SK-N-SH (cell line): ENCODE measurements around the gene TUBB8. TPM values are rescaled to one million over a fixed set of nuclear protein-coding genes. Genes with fewer than 3 reads are reported as not detected.
A peak's percentile ranks its signal among the peaks of the same experiment; 100 is the strongest.
"Not testable (repeated sequence)": the region's sequence is repeated elsewhere in the genome, so short reads cannot be mapped to it uniquely, and the experiment has no call there.

Experiments used
- CTCF ChIA-PET: fragments of 300-600, 350-600 bp; formaldehyde crosslinking; extraction: SDS; loops from one replicate; lab custom pipeline; 2021; lab: Yijun Ruan, JAX
- POLR2A ChIA-PET: fragments of 350-600 bp; sonication (Branson Sonifier 250); formaldehyde crosslinking; extraction: SDS; loops from one replicate; lab custom pipeline; 2020; ENCODE audit warnings: antibody characterized with exemption, inconsistent platforms; lab: Yijun Ruan, JAX
- DNase-seq: peaks from one replicate; pipeline ENCODE4 v3.0.0; 2012
- H2AFZ ChIP-seq: fragments of 200-600 bp; sonication (generic); 2 replicates; pipeline ENCODE4 v1.8.1; 2016; ENCODE audit warnings: antibody characterized with exemption, mild to moderate bottlenecking, low read depth
- H3F3A ChIP-seq: fragments of 200-600 bp; sonication (generic); replicated peaks from 2 replicates; pipeline ENCODE3; 2016; ENCODE audit warnings: antibody characterized with exemption, mild to moderate bottlenecking; ENCODE audit not compliant: insufficient read depth
- H3K27ac ChIP-seq, 2 experiments: fragments of 200-500 bp in 1 of 2; fragments of 200-600 bp in 1 of 2; sonication (Bioruptor generic) in 1 of 2; sonication (generic), shearing (Covaris generic) in 1 of 2; 2 replicates each; pipeline versions ENCODE4 v1.5.1 to v1.6.1; 2014 to 2016; ENCODE audit warnings: low read depth in 2 of 2, inconsistent platforms in 1 of 2, low read length in 1 of 2, mild to moderate bottlenecking in 1 of 2, mixed read lengths in 1 of 2
- H3K27me3 ChIP-seq: fragments of 200-600 bp; sonication (generic), shearing (Covaris generic); 2 replicates; pipeline ENCODE4 v1.6.1; 2016; ENCODE audit warnings: mixed run types; ENCODE audit not compliant: insufficient read depth
- H3K36me3 ChIP-seq, 2 experiments: fragments of 200-500 bp in 1 of 2; fragments of 200-600 bp in 1 of 2; sonication (Bioruptor generic) in 1 of 2; sonication (generic) in 1 of 2; replicated peaks in 1 of 2; 2 replicates each; pipeline versions ENCODE3 to v1.5.1; 2014 to 2016; ENCODE audit warnings: low read length in 1 of 2, mild to moderate bottlenecking in 1 of 2; ENCODE audit not compliant: insufficient read depth in 2 of 2, control insufficient read depth in 1 of 2
- H3K4me1 ChIP-seq, 2 experiments: fragments of 200-500 bp in 1 of 2; fragments of 200-600 bp in 1 of 2; sonication (Bioruptor generic) in 1 of 2; sonication (generic), shearing (Covaris generic) in 1 of 2; 2 replicates each; pipeline versions ENCODE4 v1.5.1 to v1.6.1; 2014 to 2016; ENCODE audit warnings: low read depth in 1 of 2, low read length in 1 of 2, mixed run types in 1 of 2; ENCODE audit not compliant: insufficient read depth in 2 of 2, control insufficient read depth in 1 of 2
- H3K4me2 ChIP-seq: fragments of 200-600 bp; sonication (generic), shearing (Covaris generic); 2 replicates; pipeline ENCODE4 v1.6.1; 2017; ENCODE audit warnings: mixed run types
- H3K4me3 ChIP-seq, 2 experiments: fragments of 200-500 bp in 1 of 2; fragments of 200-600 bp in 1 of 2; sonication (Bioruptor generic) in 1 of 2; sonication (generic), shearing (Covaris generic) in 1 of 2; 2 replicates each; pipeline versions ENCODE4 v1.5.1 to v1.8.1; 2014 to 2016; ENCODE audit warnings: low read depth in 2 of 2, inconsistent platforms in 1 of 2, low read length in 1 of 2, mild to moderate bottlenecking in 1 of 2, mixed read lengths in 1 of 2, moderate library complexity in 1 of 2
- H3K79me2 ChIP-seq: fragments of 200-600 bp; sonication (generic); 2 replicates; pipeline ENCODE4 v1.8.1; 2017; ENCODE audit warnings: mild to moderate bottlenecking; ENCODE audit not compliant: insufficient read depth
- H3K9ac ChIP-seq: fragments of 200-600 bp; sonication (generic); 2 replicates; pipeline ENCODE4 v1.6.1; 2017; ENCODE audit warnings: mixed run types
- H3K9me2 ChIP-seq: fragments of 200-600 bp; sonication (generic); 2 replicates; pipeline ENCODE4 v1.6.1; 2017; ENCODE audit warnings: mixed run types
- H3K9me3 ChIP-seq: fragments of 200-600 bp; sonication (generic); 2 replicates; pipeline ENCODE4 v1.6.1; 2017; ENCODE audit warnings: mixed run types, mild to moderate bottlenecking, moderate library complexity
- H4K20me1 ChIP-seq: fragments of 200-600 bp; sonication (generic); 2 replicates; pipeline ENCODE4 v1.6.1; 2017; ENCODE audit warnings: mild to moderate bottlenecking, mixed run types; ENCODE audit not compliant: insufficient read depth
- SMC3 ChIP-seq: IDR thresholded peaks from 2 replicates; pipeline ENCODE4 v1.6.1; 2012; ENCODE audit warnings: low read depth, low read length, improper control_type of control experiment
- WGBS: methylation state at CpG from one replicate; pipeline ENCODE4 v1.1.6; 2017; ENCODE audit warnings: low lambda C conversion rate; 5-methylcytosine and 5-hydroxymethylcytosine counted together
- polyA plus RNA-seq, 3 experiments: library from polyadenylated mRNA; depleted of rRNA; stranded (reverse); fragments of >200 nt; gene quantifications; 2 replicates each; pipeline ENCODE4 v1.2.3, GENCODE V29; 2012

The TUBB8 gene
- polyA plus RNA-seq, 1 of the 3 experiments (the other 2 are of a cell fraction), result 0.13 TPM

DNA sequence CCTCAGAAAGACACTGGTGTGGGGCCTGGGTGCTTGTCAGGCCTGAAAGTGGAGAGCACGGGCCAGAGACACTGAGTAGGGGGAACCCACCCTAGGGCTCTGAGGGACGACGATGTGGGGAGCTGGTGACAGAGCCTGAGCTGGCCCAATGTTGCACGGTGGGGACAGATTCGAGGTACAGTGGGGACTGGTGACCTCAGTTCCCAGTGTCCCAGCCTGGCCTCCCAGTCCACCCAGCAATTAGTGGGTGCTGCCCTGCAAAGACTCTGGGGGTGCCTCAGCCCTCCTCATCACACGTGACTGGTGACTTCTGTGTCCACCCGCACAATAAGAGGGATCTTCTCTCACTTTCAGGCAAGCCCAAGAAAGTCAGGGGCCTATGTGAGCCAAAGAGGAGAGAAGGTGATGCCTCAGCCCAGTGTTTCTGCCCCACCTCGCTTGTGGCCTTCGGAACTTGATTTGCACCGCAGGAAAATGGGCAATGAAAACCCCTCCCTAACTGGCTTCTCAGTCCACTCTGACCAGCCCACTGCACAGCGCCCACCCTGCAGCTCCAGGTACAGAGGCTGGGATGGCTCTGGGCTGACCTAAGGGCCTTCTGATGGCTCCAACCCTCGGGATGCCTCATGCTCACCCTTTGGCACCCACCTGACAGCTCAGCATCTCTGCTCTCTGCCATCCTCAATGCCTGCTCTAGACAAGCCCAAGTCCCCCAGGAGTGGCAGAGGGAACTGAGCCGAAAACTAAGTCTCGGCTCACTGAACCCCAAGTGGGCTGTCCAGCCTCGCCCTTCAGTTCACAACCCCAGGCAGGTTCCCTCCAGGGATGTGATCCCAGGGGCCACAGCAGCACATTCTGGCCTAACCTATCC, 36.4 kb downstream of the TUBB8 start:
- H3K4me1 ChIP-seq, H3F3A ChIP-seq, H2AFZ ChIP-seq, H3K9me3 ChIP-seq, POLR2A ChIA-PET, H3K79me2 ChIP-seq, H3K9me2 ChIP-seq, DNase-seq, H4K20me1 ChIP-seq, CTCF ChIA-PET, H3K4me2 ChIP-seq, H3K36me3 ChIP-seq, H3K27ac ChIP-seq, H3K9ac ChIP-seq, H3K4me3 ChIP-seq, H3K27me3 ChIP-seq: not testable (repeated sequence)
- WGBS, result 65% methylated on average over 3 of the region's 15 CpGs

DNA sequence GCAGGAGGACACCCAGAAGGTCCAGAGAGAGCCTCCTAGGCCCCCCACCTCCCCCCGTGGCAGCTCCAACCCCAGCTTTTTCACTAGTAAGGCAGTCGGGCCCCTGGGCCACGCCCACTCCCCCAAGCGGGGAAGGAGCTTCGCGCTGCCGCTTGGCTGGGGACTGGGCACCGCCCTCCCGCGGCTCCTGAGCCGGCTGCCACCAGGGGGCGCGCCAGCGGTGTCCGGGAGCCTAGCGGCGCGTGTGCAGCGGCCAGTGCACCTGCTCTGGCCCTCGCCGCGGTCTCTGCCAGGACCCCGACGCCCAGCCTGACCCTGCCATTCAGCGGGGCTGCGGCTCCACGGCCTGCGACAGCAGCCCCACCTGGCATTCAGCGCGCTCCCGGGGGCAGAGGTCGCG, 37.8 kb downstream of the TUBB8 start:
- peak; percentile 13; the same call in 1 of the 2 replicates for TF ChIP-seq SMC3
- H3K9me2 ChIP-seq, H3K79me2 ChIP-seq, H4K20me1 ChIP-seq, H3F3A ChIP-seq, H3K27ac ChIP-seq, CTCF ChIA-PET, H3K9me3 ChIP-seq, POLR2A ChIA-PET, H3K4me3 ChIP-seq, H2AFZ ChIP-seq, H3K36me3 ChIP-seq, H3K4me2 ChIP-seq, H3K4me1 ChIP-seq, H3K27me3 ChIP-seq, DNase-seq, H3K9ac ChIP-seq: not testable (repeated sequence)
- WGBS, result no CpG with 5 or more reads among the region's 33 CpGs

DNA sequence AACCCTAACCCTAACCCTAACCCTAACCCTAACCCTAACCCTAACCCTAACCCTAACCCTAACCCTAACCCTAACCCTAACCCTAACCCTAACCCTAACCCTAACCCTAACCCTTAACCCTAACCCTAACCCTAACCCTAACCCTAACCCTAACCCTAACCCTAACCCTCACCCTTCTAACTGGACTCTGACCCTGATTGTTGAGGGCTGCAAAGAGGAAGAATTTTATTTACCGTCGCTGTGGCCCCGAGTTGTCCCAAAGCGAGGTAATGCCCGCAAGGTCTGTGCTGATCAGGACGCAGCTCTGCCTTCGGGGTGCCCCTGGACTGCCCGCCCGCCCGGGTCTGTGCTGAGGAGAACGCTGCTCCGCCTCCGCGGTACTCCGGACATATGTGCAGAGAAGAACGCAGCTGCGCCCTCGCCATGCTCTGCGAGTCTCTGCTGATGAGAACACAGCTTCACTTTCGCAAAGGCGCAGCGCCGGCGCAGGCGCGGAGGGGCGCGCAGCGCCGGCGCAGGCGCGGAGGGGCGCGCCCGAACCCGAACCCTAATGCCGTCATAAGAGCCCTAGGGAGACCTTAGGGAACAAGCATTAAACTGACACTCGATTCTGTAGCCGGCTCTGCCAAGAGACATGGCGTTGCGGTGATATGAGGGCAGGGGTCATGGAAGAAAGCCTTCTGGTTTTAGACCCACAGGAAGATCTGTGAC, 38.7 kb downstream of the TUBB8 start:
- H3F3A ChIP-seq, H3K4me2 ChIP-seq, H3K79me2 ChIP-seq, H3K4me1 ChIP-seq, H2AFZ ChIP-seq, DNase-seq, H3K36me3 ChIP-seq, CTCF ChIA-PET, H3K27me3 ChIP-seq, H3K4me3 ChIP-seq, POLR2A ChIA-PET, H4K20me1 ChIP-seq, H3K9ac ChIP-seq, H3K9me2 ChIP-seq, H3K9me3 ChIP-seq, H3K27ac ChIP-seq: not testable (repeated sequence)
- 100% methylated on average over 1 of the region's 42 CpGs for WGBS

Other genes with a start within 250 kb of the TUBB8 start
- 33.1 and 46.5 TPM in 2 replicates for gene ZMYND11, start 86.2 kb upstream of the TUBB8 start, polyA plus RNA-seq (2012; rRNA removed)